ENCODE results near the gene HS6ST3.

Gene HS6ST3

DNA sequence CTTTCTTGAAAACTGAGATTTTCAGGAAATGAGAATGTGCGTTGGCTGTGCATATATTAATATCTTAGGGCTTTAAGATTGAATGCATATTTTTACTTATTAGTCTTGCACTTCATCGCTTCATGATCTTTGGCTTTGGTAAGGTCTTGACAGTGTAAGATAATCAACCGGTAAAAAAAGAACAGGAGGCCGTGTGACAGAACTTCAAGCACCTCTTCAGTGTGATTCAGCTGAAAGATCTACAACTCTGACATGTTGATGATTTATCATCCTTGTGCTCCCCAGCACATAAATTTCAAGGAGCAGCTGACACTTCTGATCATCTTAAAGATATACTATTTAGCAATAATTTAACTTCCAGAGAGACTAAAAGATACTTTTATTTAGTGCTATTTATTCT lies 195.1 kb downstream of the HS6ST3 start:
- no peak for DNase-seq (ENCODE audit: low read depth, low spot score)
- TF ChIP-seq FOXP2 (optimal IDR thresholded peaks at IDR 0.05; ENCODE audit: control extremely low read depth, extremely low read length, insufficient read depth): no peak
- TF ChIP-seq EZH2 (IDR thresholded peaks at IDR 0.05): no peak
- TF ChIP-seq POLR2AphosphoS5 (IDR thresholded peaks at IDR 0.05; ENCODE audit: borderline replicate concordance, low read depth, low read length): no peak
- no peak overlapping the region for H3K9ac ChIP-seq (ENCODE audit: insufficient read length)
- H3K36me3 ChIP-seq (ENCODE audit: insufficient read depth, low read length): no peaks in the 10 kb centered on the region
- H3K4me3 ChIP-seq: no peak overlapping the region
- H3K9me3 ChIP-seq (ENCODE audit: low read depth, low read length): no peaks in the 10 kb centered on the region
- no peak overlapping the region for H3K27ac ChIP-seq

DNA sequence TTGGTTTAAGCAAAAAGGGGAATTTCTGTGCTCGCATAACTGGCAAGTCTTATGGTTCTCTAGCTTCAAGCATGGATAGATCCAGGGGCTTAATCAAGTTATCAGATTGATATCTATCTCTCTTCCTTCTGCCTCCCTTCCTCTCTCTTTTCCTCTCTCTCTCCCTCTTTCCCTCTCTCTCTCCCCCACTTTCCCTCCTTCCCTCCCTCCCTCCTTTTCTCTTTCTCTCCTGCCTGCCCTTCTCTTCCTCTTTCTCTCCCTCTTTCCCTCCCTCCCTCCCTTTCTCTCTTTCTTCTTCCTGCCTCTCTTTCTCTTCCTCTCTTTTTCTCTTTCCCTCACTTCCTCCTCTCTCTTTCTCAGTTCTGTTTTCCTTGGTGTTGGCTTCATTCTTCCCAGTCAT lies 195.8 kb downstream of the HS6ST3 start:
- no peak overlapping the region for H3K9ac ChIP-seq (ENCODE audit: insufficient read length)
- no peak for TF ChIP-seq EZH2 (IDR thresholded peaks at IDR 0.05)
- no peak for TF ChIP-seq FOXP2 (optimal IDR thresholded peaks at IDR 0.05; ENCODE audit: control extremely low read depth, extremely low read length, insufficient read depth)
- no peak for TF ChIP-seq POLR2AphosphoS5 (IDR thresholded peaks at IDR 0.05; ENCODE audit: borderline replicate concordance, low read depth, low read length)
- no peak overlapping the region for H3K4me3 ChIP-seq
- no peaks in the 10 kb centered on the region for H3K9me3 ChIP-seq (ENCODE audit: low read depth, low read length)
- no peak overlapping the region for H3K27ac ChIP-seq
- no peaks in the 10 kb centered on the region for H3K36me3 ChIP-seq (ENCODE audit: insufficient read depth, low read length)
- no peak for DNase-seq (ENCODE audit: low read depth, low spot score)

DNA sequence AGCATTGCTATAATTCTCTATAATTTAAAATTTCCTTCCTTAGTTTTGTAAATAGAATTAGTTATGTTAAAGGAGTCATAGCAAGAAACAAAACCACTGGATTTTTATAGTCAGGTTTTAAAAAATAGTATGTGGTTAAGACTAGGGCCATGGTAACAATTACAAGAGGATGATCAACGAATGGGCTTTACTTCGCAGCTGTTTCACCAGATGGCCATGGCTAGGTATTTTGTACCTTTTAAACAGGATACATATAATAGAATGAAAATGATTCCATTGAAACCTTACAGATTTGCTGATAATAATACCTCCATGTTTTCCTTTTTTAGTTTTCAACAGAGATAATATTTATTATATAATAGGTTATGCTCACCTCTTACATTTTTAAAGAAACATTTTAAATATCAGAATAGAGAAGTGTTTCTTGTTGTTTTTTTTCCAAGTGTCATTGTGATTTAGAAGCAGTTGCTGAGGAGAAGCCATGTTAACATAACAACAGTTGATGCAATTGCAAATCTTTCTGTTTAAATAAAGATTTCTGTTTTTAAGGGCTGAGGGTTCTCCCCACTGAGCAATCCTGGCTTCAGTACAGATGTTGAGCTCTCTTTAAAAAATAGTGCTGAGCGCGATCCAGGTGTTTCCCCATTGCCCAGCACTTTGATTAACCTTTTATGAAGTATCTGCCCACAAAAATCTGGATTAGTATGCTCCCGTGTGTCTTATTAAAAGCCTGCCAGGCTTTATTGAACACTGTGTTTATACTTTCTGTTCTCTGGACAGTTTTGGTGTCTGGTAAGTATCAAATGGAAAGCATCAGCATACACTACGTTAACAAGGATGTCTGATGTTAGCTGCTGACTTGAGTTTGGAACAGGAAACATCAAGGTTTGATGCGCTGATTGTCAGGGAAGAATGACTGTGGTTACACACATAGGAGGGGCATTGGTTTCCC lies 205.3 kb downstream of the HS6ST3 start:
- no peak overlapping the region for H3K9ac ChIP-seq (ENCODE audit: insufficient read length)
- DNase-seq (ENCODE audit: low read depth, low spot score): no peak
- no peaks in the 10 kb centered on the region for H3K9me3 ChIP-seq (ENCODE audit: low read depth, low read length)
- TF ChIP-seq EZH2 (IDR thresholded peaks at IDR 0.05): no peak
- TF ChIP-seq FOXP2 (optimal IDR thresholded peaks at IDR 0.05; ENCODE audit: control extremely low read depth, extremely low read length, insufficient read depth): no peak
- no peak for TF ChIP-seq POLR2AphosphoS5 (IDR thresholded peaks at IDR 0.05; ENCODE audit: borderline replicate concordance, low read depth, low read length)
- no peak overlapping the region for H3K27ac ChIP-seq
- H3K36me3 ChIP-seq (ENCODE audit: insufficient read depth, low read length): no peaks in the 10 kb centered on the region
- H3K4me3 ChIP-seq: no peak overlapping the region

DNA sequence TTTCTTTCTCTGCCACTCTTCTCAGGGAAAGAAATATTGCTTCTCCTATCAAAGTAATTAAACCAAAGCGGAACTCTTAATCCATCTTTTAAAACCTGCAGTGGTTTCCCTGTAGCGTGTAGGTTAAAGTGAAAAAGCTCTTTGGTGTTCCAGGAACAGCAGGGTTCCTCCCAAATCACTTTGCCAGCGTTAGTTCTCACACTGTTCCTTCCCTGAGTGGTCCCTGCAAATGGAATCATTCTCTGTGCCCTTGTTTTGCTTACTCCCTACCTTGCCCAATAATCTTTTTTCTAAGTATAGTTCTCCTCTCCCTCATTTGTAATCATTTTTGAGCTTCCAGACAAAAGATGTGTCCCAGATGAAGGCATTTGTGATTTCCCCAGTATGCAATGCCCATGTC lies 207.5 kb downstream of the HS6ST3 start:
- H3K4me3 ChIP-seq: no peak overlapping the region
- no peak for DNase-seq (ENCODE audit: low read depth, low spot score)
- TF ChIP-seq EZH2 (IDR thresholded peaks at IDR 0.05) (no peak), POLR2AphosphoS5 (IDR thresholded peaks at IDR 0.05; ENCODE audit: borderline replicate concordance, low read depth, low read length) (no peak), FOXP2 (optimal IDR thresholded peaks at IDR 0.05; ENCODE audit: control extremely low read depth, extremely low read length, insufficient read depth) (no peak)
- H3K9me3 ChIP-seq (ENCODE audit: low read depth, low read length): no peaks in the 10 kb centered on the region
- no peak overlapping the region for H3K9ac ChIP-seq (ENCODE audit: insufficient read length)
- H3K27ac ChIP-seq: no peak overlapping the region
- H3K36me3 ChIP-seq (ENCODE audit: insufficient read depth, low read length): no peaks in the 10 kb centered on the region

DNA sequence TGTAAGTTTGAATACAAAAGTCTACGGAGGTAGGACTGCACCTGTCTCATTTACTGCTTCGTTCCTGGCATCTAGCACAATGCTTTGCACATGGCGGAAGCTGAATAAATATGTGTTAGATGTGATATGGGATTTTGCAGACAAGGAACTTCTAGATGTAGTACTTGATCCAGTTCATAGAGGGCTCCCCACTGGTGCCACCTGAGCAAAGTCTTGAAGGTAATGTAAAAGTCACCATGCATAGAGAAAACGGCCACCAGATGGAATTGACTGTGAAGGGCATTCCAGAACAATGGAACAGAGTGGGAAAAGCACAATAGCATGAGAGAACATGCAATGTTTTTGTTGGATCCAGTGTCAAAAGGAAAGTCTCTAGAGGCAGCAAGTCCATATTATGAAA lies 209.3 kb downstream of the HS6ST3 start:
- TF ChIP-seq POLR2AphosphoS5 (IDR thresholded peaks at IDR 0.05; ENCODE audit: borderline replicate concordance, low read depth, low read length) (no peak), EZH2 (IDR thresholded peaks at IDR 0.05) (no peak), FOXP2 (optimal IDR thresholded peaks at IDR 0.05; ENCODE audit: control extremely low read depth, extremely low read length, insufficient read depth) (no peak)
- no peak for DNase-seq (ENCODE audit: low read depth, low spot score)
- no peaks in the 10 kb centered on the region for H3K36me3 ChIP-seq (ENCODE audit: insufficient read depth, low read length)

DNA sequence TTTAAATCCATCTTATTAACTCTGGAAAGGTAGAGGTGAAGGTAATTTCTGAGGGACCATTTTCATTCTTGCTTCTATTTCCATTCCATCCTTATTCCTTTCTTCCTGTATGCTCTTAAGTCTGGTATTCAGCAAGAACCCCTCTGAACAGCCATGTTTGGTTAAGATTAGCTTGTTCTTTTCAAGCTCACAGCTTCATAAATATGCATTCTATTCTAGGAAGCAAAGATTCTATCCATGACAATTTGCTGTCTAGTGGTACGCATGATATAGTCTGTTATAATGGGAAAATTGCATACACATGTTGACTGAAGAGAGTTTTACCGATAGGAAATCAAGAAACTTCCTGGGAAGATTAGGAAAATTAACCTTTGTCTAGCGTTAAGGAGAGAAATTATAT lies 218.7 kb downstream of the HS6ST3 start:
- H3K36me3 ChIP-seq (ENCODE audit: insufficient read depth, low read length): no peaks in the 10 kb centered on the region
- TF ChIP-seq EZH2 (IDR thresholded peaks at IDR 0.05) (no peak), POLR2AphosphoS5 (IDR thresholded peaks at IDR 0.05; ENCODE audit: borderline replicate concordance, low read depth, low read length) (no peak), FOXP2 (optimal IDR thresholded peaks at IDR 0.05; ENCODE audit: control extremely low read depth, extremely low read length, insufficient read depth) (no peak)
- H3K27ac ChIP-seq: no peak overlapping the region
- no peak overlapping the region for H3K9ac ChIP-seq (ENCODE audit: insufficient read length)
- H3K4me3 ChIP-seq: no peak overlapping the region
- no peaks in the 10 kb centered on the region for H3K9me3 ChIP-seq (ENCODE audit: low read depth, low read length)
- DNase-seq (ENCODE audit: low read depth, low spot score): no peak

More for the DNA sequence above, 209.3 kb downstream of the HS6ST3 start:
- Histone ChIP-seq H3K9me3 (ENCODE audit: low read depth, low read length) (no peaks in the 10 kb centered on the region), H3K9ac (ENCODE audit: insufficient read length) (no peak overlapping the region), H3K4me3 (no peak overlapping the region), H3K27ac (no peak overlapping the region)

DNA sequence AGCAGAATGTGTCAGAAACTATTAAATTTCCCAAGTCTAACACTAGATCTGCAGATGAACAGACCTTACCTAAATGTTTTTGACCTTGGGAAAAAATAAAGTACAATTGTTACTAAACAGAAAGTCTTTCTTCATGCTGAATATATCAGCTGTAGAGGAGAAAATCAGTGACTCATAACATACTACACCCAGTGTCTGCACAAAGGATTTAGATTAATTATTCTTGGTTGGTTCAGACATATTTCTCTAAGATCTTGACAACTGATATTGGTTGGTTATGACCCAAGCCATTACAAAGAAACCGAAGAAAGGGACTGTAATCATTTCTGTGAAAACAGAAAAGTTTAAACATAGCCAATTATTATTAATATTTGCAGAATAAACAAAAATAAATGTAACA lies 225.1 kb downstream of the HS6ST3 start:
- Histone ChIP-seq H3K4me3 (no peak overlapping the region), H3K27ac (no peak overlapping the region), H3K9ac (ENCODE audit: insufficient read length) (no peak overlapping the region), H3K9me3 (ENCODE audit: low read depth, low read length) (no peaks in the 10 kb centered on the region), H3K36me3 (ENCODE audit: insufficient read depth, low read length) (no peaks in the 10 kb centered on the region)
- no peak for DNase-seq (ENCODE audit: low read depth, low spot score)
- TF ChIP-seq POLR2AphosphoS5 (IDR thresholded peaks at IDR 0.05; ENCODE audit: borderline replicate concordance, low read depth, low read length) (no peak), FOXP2 (optimal IDR thresholded peaks at IDR 0.05; ENCODE audit: control extremely low read depth, extremely low read length, insufficient read depth) (no peak), EZH2 (IDR thresholded peaks at IDR 0.05) (no peak)

DNA sequence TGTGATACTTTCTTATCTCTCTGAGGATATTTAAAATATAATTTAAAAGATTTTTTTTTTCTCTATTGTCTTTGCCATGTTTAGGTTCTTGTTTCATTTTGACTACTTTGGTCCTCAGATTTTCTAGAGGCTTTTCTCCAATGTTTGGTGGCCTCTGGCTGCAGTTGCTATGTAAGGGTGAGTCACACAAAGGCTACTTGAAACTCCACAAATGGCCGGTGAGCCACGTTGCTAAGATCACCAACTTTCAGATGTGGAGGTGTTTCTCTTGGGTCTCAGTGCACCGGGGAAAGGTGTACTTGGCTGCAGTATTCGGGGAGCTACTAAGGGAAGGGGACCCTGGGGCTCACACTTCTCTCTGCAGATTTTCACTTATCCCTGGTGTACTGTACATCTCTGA lies 248.1 kb downstream of the HS6ST3 start:
- Histone ChIP-seq H3K27ac (no peak overlapping the region), H3K36me3 (ENCODE audit: insufficient read depth, low read length) (no peaks in the 10 kb centered on the region), H3K4me3 (no peak overlapping the region), H3K9me3 (ENCODE audit: low read depth, low read length) (no peaks in the 10 kb centered on the region), H3K9ac (ENCODE audit: insufficient read length) (no peak overlapping the region)
- TF ChIP-seq POLR2AphosphoS5 (IDR thresholded peaks at IDR 0.05; ENCODE audit: borderline replicate concordance, low read depth, low read length) (no peak), EZH2 (IDR thresholded peaks at IDR 0.05) (no peak), FOXP2 (optimal IDR thresholded peaks at IDR 0.05; ENCODE audit: control extremely low read depth, extremely low read length, insufficient read depth) (no peak)
- no peak for DNase-seq (ENCODE audit: low read depth, low spot score)
